Measurements from ENCODE around the gene FOXF1.

FOXF1 gene

DNA sequence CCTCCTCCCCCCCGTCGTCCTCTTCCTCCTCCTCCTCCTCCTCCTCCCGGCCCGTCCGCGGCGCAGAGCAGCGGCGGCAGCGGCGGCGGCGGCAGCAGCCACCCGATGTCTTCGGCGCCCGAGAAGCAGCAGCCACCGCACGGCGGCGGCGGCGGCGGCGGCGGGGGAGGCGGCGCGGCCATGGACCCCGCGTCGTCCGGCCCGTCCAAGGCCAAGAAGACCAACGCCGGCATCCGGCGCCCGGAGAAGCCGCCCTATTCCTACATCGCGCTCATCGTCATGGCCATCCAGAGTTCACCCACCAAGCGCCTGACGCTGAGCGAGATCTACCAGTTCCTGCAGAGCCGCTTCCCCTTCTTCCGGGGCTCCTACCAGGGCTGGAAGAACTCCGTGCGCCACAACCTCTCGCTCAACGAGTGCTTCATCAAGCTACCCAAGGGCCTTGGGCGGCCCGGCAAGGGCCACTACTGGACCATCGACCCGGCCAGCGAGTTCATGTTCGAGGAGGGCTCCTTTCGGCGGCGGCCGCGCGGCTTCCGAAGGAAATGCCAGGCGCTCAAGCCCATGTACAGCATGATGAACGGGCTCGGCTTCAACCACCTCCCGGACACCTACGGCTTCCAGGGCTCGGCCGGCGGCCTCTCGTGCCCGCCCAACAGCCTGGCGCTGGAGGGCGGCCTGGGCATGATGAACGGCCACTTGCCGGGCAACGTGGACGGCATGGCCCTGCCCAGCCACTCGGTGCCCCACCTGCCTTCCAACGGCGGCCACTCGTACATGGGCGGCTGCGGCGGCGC, at the start of gene FOXF1:
TSS of gene FOXF1 (plus strand) at position 63 of the 797 bp plus-strand sequence. CDS start at position 106, 43 bp downstream.
- DNase-seq (ENCODE audit: insufficient read length, low spot score) (no peak), FAIRE-seq (no peak)
- TF ChIP-seq POLR2A (IDR thresholded peaks at IDR 0.05; ENCODE audit: low read depth, low read length) = no peak

DNA sequence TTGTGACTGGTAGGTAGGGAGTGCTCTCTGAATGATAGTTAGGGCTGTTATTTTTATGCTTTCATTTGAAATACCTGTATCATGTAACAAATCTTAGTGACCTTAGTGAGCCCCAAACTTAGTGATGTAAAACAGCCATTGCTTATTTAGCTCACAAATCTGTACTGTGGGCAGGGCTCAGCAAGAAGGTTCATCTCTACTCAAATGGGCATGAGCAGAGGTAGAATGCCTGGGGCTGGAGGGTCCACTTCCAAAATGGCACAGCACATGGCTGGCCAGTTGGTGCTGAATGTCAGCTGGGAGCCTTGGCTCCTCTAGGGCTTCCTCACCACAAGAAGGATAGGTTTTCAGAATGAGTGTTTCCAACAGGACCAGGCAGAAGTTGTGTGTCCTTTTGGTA, 49.3 kb upstream of the FOXF1 start:
- FAIRE-seq (no peak), DNase-seq (ENCODE audit: insufficient read length, low spot score) (no peak)
- no peak for TF ChIP-seq POLR2A (IDR thresholded peaks at IDR 0.05; ENCODE audit: low read depth, low read length)

DNA sequence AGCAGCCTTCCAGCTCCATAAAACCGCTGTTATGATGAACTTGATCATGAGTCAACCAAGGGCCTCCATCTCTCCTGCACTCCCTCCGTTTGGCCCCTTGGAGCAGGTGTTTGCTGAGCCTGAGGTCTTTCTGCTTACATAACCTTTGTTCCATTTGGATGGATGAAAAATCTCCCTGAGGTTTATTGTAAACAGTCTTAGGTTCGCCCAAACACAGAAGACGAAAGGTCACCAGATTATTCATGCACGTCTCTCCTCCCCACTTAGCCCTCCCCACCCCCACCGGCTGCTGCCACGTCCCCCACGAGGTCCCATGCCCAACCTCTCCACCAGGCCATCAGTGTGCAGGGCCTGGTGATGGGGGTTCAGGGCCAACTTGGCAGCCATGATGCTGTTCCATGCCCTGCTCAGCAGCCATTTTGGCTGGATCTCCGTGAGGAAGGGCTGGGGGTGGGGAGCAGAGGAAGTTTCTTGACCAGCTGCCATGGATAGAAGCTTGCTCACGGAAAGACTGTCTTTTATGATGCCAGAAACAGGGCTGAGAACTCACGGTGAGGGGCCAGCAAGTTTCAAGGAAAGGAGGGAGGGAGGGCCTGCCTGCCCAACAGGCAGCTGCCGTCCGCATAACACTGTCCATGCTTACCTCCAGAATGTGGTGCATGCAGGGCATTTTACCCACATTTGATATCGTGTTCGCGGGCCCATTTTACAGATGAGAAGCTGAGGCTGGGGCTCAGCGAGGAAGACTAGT, 47.8 kb upstream of the FOXF1 start:
- TF ChIP-seq POLR2A (IDR thresholded peaks at IDR 0.05; ENCODE audit: low read depth, low read length) = no peak
- FAIRE-seq (no peak), DNase-seq (ENCODE audit: insufficient read length, low spot score) (no peak)

DNA sequence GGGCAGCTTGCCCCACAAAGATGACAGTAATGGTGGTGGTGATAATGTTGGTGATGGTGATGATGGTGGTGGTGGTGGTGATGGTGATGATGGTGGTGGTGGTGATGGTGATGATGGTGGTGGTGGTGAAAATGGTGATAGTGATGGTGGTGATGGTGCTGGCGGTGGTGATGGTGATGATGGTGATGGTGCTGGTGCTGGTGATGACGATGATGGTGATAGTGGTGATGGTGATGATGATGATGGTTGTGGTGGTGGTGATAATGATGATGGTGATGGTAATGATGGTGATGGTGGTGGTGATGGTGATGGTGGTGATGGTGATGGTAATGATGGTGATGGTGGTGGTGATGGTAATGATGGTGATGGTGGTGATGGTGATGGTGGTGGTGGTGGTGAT, 46.3 kb upstream of the FOXF1 start:
- FAIRE-seq (no peak), DNase-seq (ENCODE audit: insufficient read length, low spot score) (no peak)
- no peak for TF ChIP-seq POLR2A (IDR thresholded peaks at IDR 0.05; ENCODE audit: low read depth, low read length)

DNA sequence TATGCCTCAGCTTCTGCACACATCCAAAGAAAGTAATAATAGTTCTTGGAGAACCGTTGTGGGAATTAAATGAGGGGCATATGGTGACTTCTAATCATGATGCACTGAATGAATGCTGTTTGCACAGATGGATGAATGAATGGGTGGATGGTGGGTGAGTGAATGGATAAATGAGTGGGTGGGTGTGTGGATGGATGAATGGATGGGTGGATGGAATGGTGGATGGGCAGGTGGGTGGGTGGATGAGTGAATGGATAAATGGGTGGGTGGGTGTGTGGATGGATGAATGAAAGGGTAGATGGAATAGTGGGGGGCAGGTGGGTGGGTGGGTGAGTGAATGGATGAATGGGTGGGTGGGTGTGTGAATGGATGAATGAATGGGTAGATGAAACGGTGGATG, 44.9 kb upstream of the FOXF1 start:
- FAIRE-seq (no peak), DNase-seq (ENCODE audit: insufficient read length, low spot score) (no peak)
- TF ChIP-seq POLR2A (IDR thresholded peaks at IDR 0.05; ENCODE audit: low read depth, low read length) = no peak

DNA sequence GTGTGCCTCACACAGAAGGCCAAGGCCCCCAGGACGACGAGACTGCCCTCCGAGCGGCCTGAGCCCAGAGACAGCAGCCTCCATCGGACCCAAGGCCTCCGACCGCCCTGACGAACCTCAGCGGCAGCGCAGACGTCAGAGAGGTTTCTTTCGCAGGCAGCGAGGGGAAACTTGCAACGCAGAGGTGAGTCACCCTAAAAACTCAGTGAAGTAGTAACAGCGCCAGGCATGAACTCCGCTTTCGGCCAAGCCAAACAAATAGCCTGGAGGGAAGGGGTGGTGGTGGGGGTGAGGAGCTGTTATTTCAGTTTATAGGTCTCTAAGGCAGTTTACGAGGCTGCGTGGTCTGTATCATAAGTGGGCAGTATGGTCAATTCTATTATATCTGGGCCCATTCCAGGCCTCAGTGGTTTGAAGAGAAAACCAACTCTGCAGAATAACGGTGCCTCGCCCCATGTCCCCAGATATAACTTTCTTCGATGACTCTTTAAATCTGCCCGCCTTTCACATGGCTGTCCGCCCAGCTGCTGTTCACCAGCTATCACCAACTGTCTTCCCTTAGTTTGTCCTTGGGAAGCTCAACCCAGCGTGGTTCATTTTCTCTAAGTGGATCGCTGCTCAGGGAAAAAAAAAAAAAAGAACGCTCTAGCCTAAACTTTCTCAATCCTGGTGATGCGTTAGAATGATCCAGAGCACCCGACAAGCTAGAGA, 43.5 kb upstream of the FOXF1 start:
- no peak for TF ChIP-seq POLR2A (IDR thresholded peaks at IDR 0.05; ENCODE audit: low read depth, low read length)
- DNase-seq (ENCODE audit: insufficient read length, low spot score) = no peak
- no peak for FAIRE-seq

DNA sequence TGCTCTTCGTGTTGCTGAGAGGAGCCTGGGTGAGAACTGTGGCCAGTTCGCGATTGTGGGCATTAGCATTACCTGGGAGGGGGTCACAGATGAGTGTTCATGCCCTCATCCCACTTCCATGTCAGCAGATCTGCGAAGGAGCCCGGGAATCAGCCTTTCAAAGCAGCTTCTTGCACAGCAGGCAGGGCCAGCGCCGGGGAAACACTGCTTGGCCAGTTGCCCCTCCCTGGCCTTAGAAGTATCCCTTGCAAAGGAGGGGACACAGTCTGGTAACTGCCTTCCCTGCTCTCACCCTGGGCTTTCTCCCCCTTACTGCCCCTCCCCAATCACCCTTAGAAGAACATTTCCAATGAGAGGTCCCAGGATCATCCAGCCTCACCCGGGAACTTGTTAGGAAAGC, 42.8 kb upstream of the FOXF1 start:
- TF ChIP-seq POLR2A (IDR thresholded peaks at IDR 0.05; ENCODE audit: low read depth, low read length) = no peak

DNA sequence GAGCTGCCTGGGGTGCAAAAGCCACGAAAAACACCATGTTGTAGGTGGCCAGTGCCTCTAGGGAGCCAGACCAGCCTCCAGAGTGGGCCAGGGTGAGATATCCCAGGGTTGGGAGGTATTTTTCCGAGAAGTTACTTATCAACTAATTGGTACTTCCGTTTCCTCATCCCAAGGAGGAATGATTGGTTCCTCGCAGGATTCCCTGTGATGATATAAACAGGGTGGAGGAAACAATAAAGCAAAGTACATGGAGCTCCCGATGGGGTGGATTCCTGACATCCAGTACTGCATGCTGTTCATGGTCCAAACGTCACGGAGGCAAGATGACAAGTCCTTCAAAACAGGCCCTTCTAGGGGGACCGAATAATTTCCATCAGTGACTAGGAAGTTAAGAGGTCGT, 39.4 kb upstream of the FOXF1 start:
- DNase-seq (ENCODE audit: insufficient read length, low spot score) (no peak), FAIRE-seq (no peak)
- no peak for TF ChIP-seq POLR2A (IDR thresholded peaks at IDR 0.05; ENCODE audit: low read depth, low read length)

More for the DNA sequence above, 42.8 kb upstream of the FOXF1 start:
- DNase-seq (ENCODE audit: insufficient read length, low spot score) (no peak), FAIRE-seq (no peak)

DNA sequence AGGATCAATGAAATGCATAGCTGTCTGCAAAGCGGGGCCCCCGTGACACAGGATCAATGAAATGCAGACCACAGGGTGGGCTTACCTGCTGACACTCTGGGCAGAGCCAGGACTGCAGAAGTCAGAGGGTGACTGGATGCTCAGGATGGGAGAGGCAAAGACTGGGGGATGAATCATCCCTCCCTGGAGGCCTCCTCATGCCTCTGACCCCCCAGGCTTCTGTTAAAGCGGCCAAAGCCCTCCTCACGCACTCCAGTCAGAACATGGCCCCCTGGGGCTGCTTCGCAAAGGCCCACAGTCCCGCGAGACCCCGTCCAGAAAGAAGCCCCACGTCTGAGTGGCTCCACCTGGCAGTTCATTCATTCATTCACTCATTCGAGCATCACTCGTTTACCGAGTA, 38.4 kb upstream of the FOXF1 start:
- no peak for TF ChIP-seq POLR2A (IDR thresholded peaks at IDR 0.05; ENCODE audit: low read depth, low read length)
- no peak for FAIRE-seq

DNA sequence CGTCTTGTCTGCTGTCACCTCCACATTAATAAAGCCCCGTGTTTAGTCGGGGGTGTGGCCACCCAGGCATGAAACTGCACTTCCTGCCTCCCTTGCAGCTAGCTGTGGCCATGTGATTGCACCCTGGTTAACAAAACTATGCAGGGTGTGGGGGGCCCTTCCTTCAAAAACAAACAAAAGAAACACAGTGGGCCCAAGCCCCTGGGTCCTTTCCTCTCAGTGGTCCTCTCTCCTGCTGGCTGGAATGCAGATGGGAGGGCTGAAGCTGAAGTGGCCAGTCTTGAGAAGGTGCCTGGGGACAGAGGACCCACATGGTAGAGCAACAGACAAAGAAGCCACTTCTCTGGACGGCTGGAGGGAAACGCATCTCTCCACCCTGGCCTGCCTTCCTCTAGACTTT, 38.0 kb upstream of the FOXF1 start:
- TF ChIP-seq POLR2A (IDR thresholded peaks at IDR 0.05; ENCODE audit: low read depth, low read length) = no peak
- FAIRE-seq (no peak), DNase-seq (ENCODE audit: insufficient read length, low spot score) (no peak)

More for the DNA sequence above, 38.4 kb upstream of the FOXF1 start:
- no peak for DNase-seq (ENCODE audit: insufficient read length, low spot score)

DNA sequence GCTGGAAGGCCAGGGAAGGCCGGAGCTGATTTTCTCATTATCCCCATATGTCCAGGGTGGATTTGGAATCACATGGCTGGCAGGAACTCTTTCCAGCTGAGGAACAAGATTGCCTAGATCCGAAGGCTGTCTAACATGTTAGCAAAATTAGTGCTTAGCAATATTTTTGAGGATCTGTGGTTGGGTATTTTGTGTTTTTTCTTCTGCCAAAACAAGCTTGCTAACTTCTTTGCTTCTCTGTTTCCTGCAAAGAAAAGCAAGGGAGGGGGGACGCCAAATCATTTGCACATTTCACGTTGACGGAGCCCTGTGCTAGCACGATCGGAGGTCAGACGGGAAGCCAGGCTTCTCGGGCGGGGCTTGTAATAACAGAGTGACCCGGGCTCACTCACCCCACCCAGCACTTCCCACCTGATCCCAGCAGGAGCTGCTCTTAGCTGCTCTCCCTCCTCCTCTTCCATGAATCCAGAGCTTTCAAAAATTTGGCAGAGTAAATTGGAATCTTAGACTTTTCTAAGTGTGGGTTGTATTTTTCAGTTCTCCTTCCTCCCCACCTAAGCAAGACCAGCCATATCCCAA, 33.3 kb upstream of the FOXF1 start:
- FAIRE-seq = no peak
- no peak for TF ChIP-seq POLR2A (IDR thresholded peaks at IDR 0.05; ENCODE audit: low read depth, low read length)
- no peak for DNase-seq (ENCODE audit: insufficient read length, low spot score)

DNA sequence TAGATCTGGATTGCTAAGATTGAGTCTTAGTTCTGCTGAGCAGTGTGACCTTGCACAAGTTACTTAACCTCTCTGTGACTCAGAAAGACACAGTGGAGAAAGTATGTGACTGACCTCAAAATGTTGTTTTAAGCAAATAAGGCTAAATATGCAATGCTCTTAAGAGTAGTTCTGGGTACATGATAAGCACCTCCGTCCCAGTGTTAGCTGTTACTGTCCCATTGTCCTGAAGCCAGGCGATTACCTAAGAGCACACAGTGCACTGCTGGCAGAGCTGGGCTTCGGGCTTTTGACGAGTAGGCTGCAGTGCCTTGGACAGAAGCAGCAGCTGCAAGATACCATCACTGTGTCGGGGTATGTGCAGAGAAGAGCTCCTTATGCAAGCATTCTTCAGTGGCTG, 32.7 kb upstream of the FOXF1 start:
- FAIRE-seq (no peak), DNase-seq (ENCODE audit: insufficient read length, low spot score) (no peak)
- TF ChIP-seq POLR2A (IDR thresholded peaks at IDR 0.05; ENCODE audit: low read depth, low read length) = no peak

DNA sequence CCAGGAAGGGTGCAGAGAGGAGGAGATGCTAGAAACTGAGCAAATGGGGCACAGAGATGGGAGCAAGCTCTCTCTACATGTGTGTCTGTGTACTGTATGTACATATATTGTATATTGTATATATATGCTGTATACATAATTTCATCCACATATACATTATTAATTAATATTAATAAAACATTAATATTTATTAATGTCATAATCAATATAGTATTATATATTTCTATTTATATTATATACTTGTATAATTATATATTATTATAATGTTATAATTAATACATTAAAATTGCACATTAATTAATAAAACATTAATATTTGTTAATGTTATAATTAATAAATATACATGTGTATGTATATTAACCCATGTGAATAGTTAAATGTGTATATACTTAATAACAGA, 31.5 kb upstream of the FOXF1 start:
- no peak for FAIRE-seq
- no peak for TF ChIP-seq POLR2A (IDR thresholded peaks at IDR 0.05; ENCODE audit: low read depth, low read length)
- DNase-seq (ENCODE audit: insufficient read length, low spot score) = no peak

DNA sequence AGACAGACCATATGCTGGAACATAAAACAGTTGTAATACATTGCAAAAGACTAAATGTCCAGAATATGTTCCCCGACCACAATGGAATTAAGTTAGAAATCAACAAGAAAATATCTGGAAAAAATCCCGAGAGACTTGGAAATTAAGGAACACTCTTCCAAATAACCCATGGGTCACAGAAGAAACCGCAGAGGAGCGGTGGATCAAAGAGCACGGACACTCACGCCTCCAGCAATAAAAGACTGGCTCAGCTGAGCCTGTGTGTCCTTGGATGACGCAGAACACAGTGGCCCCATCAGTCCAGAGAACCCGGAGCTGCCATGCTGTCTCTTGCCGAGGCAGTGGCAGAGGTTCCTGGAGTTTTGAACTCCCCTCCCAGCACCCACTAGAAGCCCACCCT, 30.9 kb upstream of the FOXF1 start:
- no peak for DNase-seq (ENCODE audit: insufficient read length, low spot score)
- no peak for TF ChIP-seq POLR2A (IDR thresholded peaks at IDR 0.05; ENCODE audit: low read depth, low read length)
- no peak for FAIRE-seq

All from H54 (cell line).